Naive thymus-derived CD4-positive, alpha-beta T cell (primary cell): Measurements from ENCODE around the gene ARL16. TPM values are rescaled to one million over a fixed set of nuclear protein-coding genes. Genes with fewer than 3 reads are reported as not detected.

Experiments used
- ATAC-seq: fragments of 150-1000 bp; cut with Tn5 transposase; 2 replicates; pipeline ENCODE4 v1.10.0; 2021; ENCODE audit warnings: mild to moderate bottlenecking, moderate library complexity
- CTCF ChIA-PET: fragments of 350-600 bp; sonication (Branson Sonifier 250); formaldehyde crosslinking; loops from one replicate; lab custom pipeline; 2021; ENCODE audit warnings: antibody characterized with exemption; lab: Charles Lee
- POLR2A ChIA-PET: fragments of 350-600 bp; sonication (Branson Sonifier 250); formaldehyde crosslinking; loops from one replicate; lab custom pipeline; 2021; ENCODE audit warnings: antibody characterized with exemption, inconsistent platforms; lab: Charles Lee
- DNase-seq, 9 donors: peaks; one replicate each; pipeline versions ENCODE4 v3.0.0 to v3.0.0-alpha.2; 2020 to 2022; ENCODE audit warnings: mixed read lengths in 1 of 9
- H3K27ac ChIP-seq: one replicate; pipeline ENCODE4 v1.7.0; 2013; ENCODE audit warnings: mild to moderate bottlenecking, low read depth, low read length, moderate library complexity
- H3K27me3 ChIP-seq, 2 donors: one replicate each; pipeline ENCODE4 v1.7.0; 2013; ENCODE audit warnings: low read length in 2 of 2, mild to moderate bottlenecking in 2 of 2, moderate library complexity in 2 of 2; ENCODE audit not compliant: control insufficient read depth in 2 of 2, insufficient read depth in 2 of 2
- H3K36me3 ChIP-seq, 3 experiments: 1 replicate in 2 of 3; 2 replicates in 1 of 3; pipeline ENCODE4 v1.7.0; 2013; ENCODE audit warnings: low read length in 3 of 3, mild to moderate bottlenecking in 3 of 3, moderate library complexity in 1 of 3; ENCODE audit not compliant: insufficient read depth in 3 of 3, control insufficient read depth in 2 of 3
- H3K4me1 ChIP-seq, 2 donors: one replicate each; pipeline ENCODE4 v1.7.0; 2013; ENCODE audit warnings: low read length in 2 of 2, mild to moderate bottlenecking in 2 of 2, moderate library complexity in 1 of 2; ENCODE audit not compliant: control insufficient read depth in 2 of 2, insufficient read depth in 2 of 2
- H3K4me3 ChIP-seq: 2 replicates; pipeline ENCODE4 v1.7.0; 2013; ENCODE audit warnings: mild to moderate bottlenecking, low read length
- H3K9me3 ChIP-seq, 3 experiments: 1 replicate in 2 of 3; 2 replicates in 1 of 3; pipeline ENCODE4 v1.7.0; 2013; ENCODE audit warnings: low read length in 3 of 3; ENCODE audit not compliant: control insufficient read depth in 2 of 3
- H3K27ac Mint-ChIP-seq, 9 donors: one replicate each; pipeline ENCODE4 v1.8.0; 2020 to 2022; ENCODE audit warnings: mixed read lengths in 9 of 9, mild to moderate bottlenecking in 8 of 9, moderate library complexity in 5 of 9, inconsistent platforms in 2 of 9
- H3K27me3 Mint-ChIP-seq, 5 donors: one replicate each; pipeline ENCODE4 v1.8.0; 2021 to 2022; ENCODE audit warnings: mixed read lengths in 5 of 5, mild to moderate bottlenecking in 1 of 5
- H3K36me3 Mint-ChIP-seq, 5 donors: one replicate each; pipeline ENCODE4 v1.8.0; 2020 to 2022; ENCODE audit warnings: mixed read lengths in 5 of 5, mild to moderate bottlenecking in 3 of 5, inconsistent platforms in 1 of 5
- H3K4me1 Mint-ChIP-seq, 7 donors: one replicate each; pipeline ENCODE4 v1.8.0; 2020 to 2022; ENCODE audit warnings: mixed read lengths in 7 of 7, mild to moderate bottlenecking in 3 of 7, inconsistent platforms in 1 of 7
- H3K4me3 Mint-ChIP-seq, 10 donors: one replicate each; pipeline ENCODE4 v1.8.0; 2020 to 2022; ENCODE audit warnings: mild to moderate bottlenecking in 10 of 10, mixed read lengths in 10 of 10, moderate library complexity in 6 of 10, inconsistent platforms in 2 of 10
- H3K9me3 Mint-ChIP-seq, 11 donors: one replicate each; pipeline ENCODE4 v1.8.0; 2020 to 2022; ENCODE audit warnings: mixed read lengths in 11 of 11, mild to moderate bottlenecking in 4 of 11, inconsistent platforms in 1 of 11, moderate library complexity in 1 of 11
- intact Hi-C, 2 donors: fragments of 100-400 bp; cut with micrococcal nuclease; formaldehyde crosslinking; loops; one replicate each; pipeline ENCODE4 v1.15.1; 2023
- microRNA-seq: library from miRNA; unstranded; fragments of <30 nt; microRNA quantifications from one replicate; pipeline ENCODE4 v1.2.0, GENCODE V29; 2022; ENCODE audit warnings: borderline microRNAs expressed
- polyA plus RNA-seq, 2 donors: library from polyadenylated mRNA; unstranded; fragments of 300-500 nt; fragmentation: Illumina TruSeq; gene quantifications; one replicate each; pipeline ENCODE4 v1.2.3, GENCODE V29; 2021
- total RNA-seq, 6 experiments: library from RNA in 5 of 6; stranded (reverse) in 5 of 6; gene quantifications; 1 replicate in 5 of 6; 2 replicates in 1 of 6; pipeline ENCODE4 v1.2.3 and lab custom pipeline; 2021 to 2026

ARL16 gene
- total and polyA plus RNA-seq, 7 experiments from 2014 or later, result 12.0 to 35.3 (median 30.5) TPM

- H3K27me3 Mint-ChIP-seq, result no peaks in the 10 kb centered on the region
- ChIA-PET CTCF (no interaction called here), POLR2A (interaction anchor here (0.6 to 1.2 kb wide), 3 partner anchors 29 to 30 kb away, joined by 3 to 5 read pairs (median 4); partner anchors contain the start of genes CCDC137 and OXLD1)
- H3K36me3 Mint-ChIP-seq, result peaks cover 0 to 6% (median 0%) of the 10 kb centered on the region in 5 donors
- peak; percentile 95 for ATAC-seq
- peaks cover 10 to 12% of the 10 kb centered on the region in 2 donors for H3K4me1 ChIP-seq
- H3K9me3 Mint-ChIP-seq, result no peaks in the 10 kb centered on the region
- H3K4me1 Mint-ChIP-seq, result peaks cover 13 to 37% (median 26%) of the 10 kb centered on the region in 7 donors
- intact Hi-C loops, result loop anchor here (1.0 to 2.0 kb wide), 7 partner anchors 30 to 413 kb away; partner anchors contain the start of genes ARL16 (in 2 of the 2), CCDC137 (in 2 of the 2), MRPL12 (in 2 of the 2) and OXLD1 (in 2 of the 2)
- peak within 1 kb of the TSS; percentile 91 to 98 (median 95) for H3K4me3 Mint-ChIP-seq
- no peaks in the 10 kb centered on the region for H3K27me3 ChIP-seq
- H3K36me3 ChIP-seq, result no peaks in the 10 kb centered on the region
- H3K27ac Mint-ChIP-seq, result peak within 1 kb of the TSS; percentile 25 to 94 (median 89)
- H3K9me3 ChIP-seq, result no peaks in the 10 kb centered on the region
- H3K27ac ChIP-seq, result peak within 1 kb of the TSS; percentile 87
- H3K4me3 ChIP-seq, result peak within 1 kb of the TSS; percentile 86
- peak; percentile 62 to 94 (median 80) for DNase-seq
Measured at GRCh38 chr17:81636505-81637288, 46.9 kb downstream of the ARL16 start, which contains the start of the genes NPLOC4 and TSPAN10. NPLOC4 (minus strand) TSS chr17:81637112; CDS start chr17:81636930, 182 bp downstream. TSPAN10 (plus strand) TSS chr17:81637196; CDS start chr17:81642413, 5,217 bp downstream.

- H3K4me3 ChIP-seq, result peak overlapping the region; percentile 86
- DNase-seq, result no peak
- H3K27ac Mint-ChIP-seq, result peak overlapping the region; percentile 25 to 94 (median 89)
- H3K27me3 ChIP-seq, result no peaks in the 10 kb centered on the region
- CTCF ChIA-PET, result no interaction called here
- no peaks in the 10 kb centered on the region for H3K9me3 Mint-ChIP-seq
- no peaks in the 10 kb centered on the region for H3K27me3 Mint-ChIP-seq
- POLR2A ChIA-PET, result interaction anchor here (0.6 to 1.2 kb wide), 4 partner anchors 17 to 47 kb away, joined by 3 to 5 read pairs (median 4); partner anchors contain the start of genes CCDC137 and OXLD1
- H3K36me3 Mint-ChIP-seq, result peaks cover 0 to 6% (median 0%) of the 10 kb centered on the region in 5 donors
- peak overlapping the region; percentile 91 to 98 (median 95) for H3K4me3 Mint-ChIP-seq
- no peaks in the 10 kb centered on the region for H3K36me3 ChIP-seq
- H3K27ac ChIP-seq, result peak overlapping the region; percentile 87
- peaks cover 10 to 12% of the 10 kb centered on the region in 2 donors for H3K4me1 ChIP-seq
- peaks cover 13 to 41% (median 26%) of the 10 kb centered on the region in 7 donors for H3K4me1 Mint-ChIP-seq
- intact Hi-C loops, result loop anchor here (1.0 to 2.0 kb wide), 3 partner anchors 67 to 197 kb away; partner anchors contain the start of genes MCRIP1 (in 1 of the 2) and MRPL12 (in 1 of the 2)
- ATAC-seq, result no peak
- H3K9me3 ChIP-seq, result no peaks in the 10 kb centered on the region
Measured at GRCh38 chr17:81635973-81636504, 47.6 kb downstream of the ARL16 start.

- Mint-ChIP-seq H3K9me3 (no peaks in the 10 kb centered on the region), H3K27me3 (no peaks in the 10 kb centered on the region), H3K27ac (peak overlapping the region in 7 of 9 donors; percentile 25 to 94 (median 72)), H3K36me3 (peaks cover 0 to 6% (median 0%) of the 10 kb centered on the region in 5 donors), H3K4me1 (peaks cover 13 to 41% (median 28%) of the 10 kb centered on the region in 7 donors), H3K4me3 (peak overlapping the region; percentile 91 to 98 (median 95))
- Histone ChIP-seq H3K27me3 (no peaks in the 10 kb centered on the region), H3K27ac (no peak overlapping the region), H3K36me3 (no peaks in the 10 kb centered on the region), H3K9me3 (no peaks in the 10 kb centered on the region), H3K4me3 (no peak overlapping the region), H3K4me1 (peaks cover 10 to 12% of the 10 kb centered on the region in 2 donors)
- DNase-seq (no peak), ATAC-seq (no peak)
- ChIA-PET CTCF (no interaction called here), POLR2A (interaction anchor here (0.6 to 1.2 kb wide), 4 partner anchors 18 to 237 kb away, joined by 3 to 4 read pairs (median 3); no protein-coding TSS in a partner anchor)
- intact Hi-C loops, result no loop called here
Measured at GRCh38 chr17:81635431-81635830, 48.2 kb downstream of the ARL16 start.

GRCh38 chr17:81631482-81631881, 52.1 kb downstream of the ARL16 start:
- Mint-ChIP-seq H3K4me3 (no peak overlapping the region), H3K36me3 (peaks cover 0 to 24% (median 12%) of the 10 kb centered on the region in 5 donors), H3K27ac (peak overlapping the region in 1 of 9 donors; percentile 19), H3K27me3 (no peaks in the 10 kb centered on the region), H3K9me3 (no peaks in the 10 kb centered on the region), H3K4me1 (peaks cover 13 to 33% (median 23%) of the 10 kb centered on the region in 7 donors)
- no peak overlapping the region for H3K27ac ChIP-seq
- ATAC-seq, result no peak
- H3K4me1 ChIP-seq, result peaks cover 10 to 12% of the 10 kb centered on the region in 2 donors
- DNase-seq, result no peak
- H3K27me3 ChIP-seq, result no peaks in the 10 kb centered on the region
- no peak overlapping the region for H3K4me3 ChIP-seq
- intact Hi-C loops, result no loop called here
- H3K36me3 ChIP-seq, result peaks cover 0 to 28% (median 6%) of the 10 kb centered on the region in 3 experiments
- no peaks in the 10 kb centered on the region for H3K9me3 ChIP-seq
- CTCF ChIA-PET, result interaction anchor here (0.6 kb wide), 1 partner anchor 1297 kb away, joined by 3 read pairs; no protein-coding TSS in a partner anchor
- POLR2A ChIA-PET, result interaction anchor here (0.8 kb wide), 1 partner anchor 29 kb away, joined by 5 read pairs; no protein-coding TSS in a partner anchor

Small RNAs within 50 kb of the gene (microRNA-seq; reads per million reads assigned to microRNA genes)
- gene MIR6786, result not detected

Other genes starting within 250 kb of the ARL16 start
- gene ACTG1, start 171.0 kb downstream of the ARL16 start, total RNA-seq, result 1,000 to 10,000 TPM in 4 of 5 experiments, 100 to 1,000 TPM in 1; 971 to 4,639 (median 1,185) TPM
- 1,000 to 10,000 TPM; 1,098 to 1,433 TPM for gene ACTG1, start 171.0 kb downstream of the ARL16 start, polyA plus RNA-seq
- gene FSCN2, start 155.4 kb downstream of the ARL16 start, total RNA-seq, result 1 to 10 TPM in 2 of 5 experiments, under 1 TPM in 3; 0.56 to 1.6 (median 0.70) TPM
- gene FSCN2, start 155.4 kb downstream of the ARL16 start, polyA plus RNA-seq, result not detected
- 10 to 100 TPM; 28.8 to 57.0 (median 43.6) TPM for gene FAAP100, start 131.4 kb downstream of the ARL16 start, total RNA-seq
- 10 to 100 TPM in 1 of 2 donors, 1 to 10 TPM in 1; 9.0 to 20.1 TPM for gene FAAP100, start 131.4 kb downstream of the ARL16 start, polyA plus RNA-seq
- 100 to 1,000 TPM in 2 of 5 experiments, 10 to 100 TPM in 3; 77.7 to 125 (median 93.6) TPM for gene NPLOC4, start 46.7 kb downstream of the ARL16 start, total RNA-seq
- 10 to 100 TPM; 47.8 to 68.6 TPM for gene NPLOC4, start 46.7 kb downstream of the ARL16 start, polyA plus RNA-seq
- gene TSPAN10, start 46.6 kb downstream of the ARL16 start, total RNA-seq, result 1 to 10 TPM in 2 of 5 experiments, under 1 TPM in 3; 0.32 to 1.9 (median 0.51) TPM
- gene TSPAN10, start 46.6 kb downstream of the ARL16 start, polyA plus RNA-seq, result under 1 TPM; 0.33 to 0.98 TPM
- gene PDE6G, start 27.3 kb downstream of the ARL16 start, total RNA-seq, result 10 to 100 TPM in 1 of 5 experiments, 1 to 10 TPM in 4; 1.0 to 28.0 (median 1.9) TPM
- 1 to 10 TPM; 2.0 to 2.6 TPM for gene PDE6G, start 27.3 kb downstream of the ARL16 start, polyA plus RNA-seq
- gene OXLD1, start 17.2 kb downstream of the ARL16 start, total RNA-seq, result 10 to 100 TPM; 35.9 to 61.9 (median 47.5) TPM
- 100 to 1,000 TPM; 108 to 123 TPM for gene OXLD1, start 17.2 kb downstream of the ARL16 start, polyA plus RNA-seq
- gene CCDC137, start 17.1 kb downstream of the ARL16 start, total RNA-seq, result 10 to 100 TPM; 16.3 to 33.5 (median 27.1) TPM
- 10 to 100 TPM; 10.0 to 26.0 TPM for gene CCDC137, start 17.1 kb downstream of the ARL16 start, polyA plus RNA-seq
- gene HGS, start 214 bp upstream of the ARL16 start, total RNA-seq, result 100 to 1,000 TPM; 108 to 174 (median 153) TPM
- gene HGS, start 214 bp upstream of the ARL16 start, polyA plus RNA-seq, result 10 to 100 TPM; 19.8 to 40.3 TPM
- gene MRPL12, start 19.6 kb upstream of the ARL16 start, total RNA-seq, result 10 to 100 TPM; 21.3 to 83.8 (median 26.6) TPM
- gene MRPL12, start 19.6 kb upstream of the ARL16 start, polyA plus RNA-seq, result 10 to 100 TPM; 46.3 to 51.7 TPM
- 10 to 100 TPM in 1 of 5 experiments, 1 to 10 TPM in 4; 4.0 to 27.4 (median 6.2) TPM for gene SLC25A10, start 28.5 kb upstream of the ARL16 start, total RNA-seq
- gene SLC25A10, start 28.5 kb upstream of the ARL16 start, polyA plus RNA-seq, result 1 to 10 TPM; 3.4 to 5.2 TPM
- not detected for gene GCGR, start 120.4 kb upstream of the ARL16 start, total RNA-seq
- not detected for gene GCGR, start 120.4 kb upstream of the ARL16 start, polyA plus RNA-seq
- 10 to 100 TPM; 41.1 to 65.3 (median 53.1) TPM for gene MCRIP1, start 149.5 kb upstream of the ARL16 start, total RNA-seq
- gene MCRIP1, start 149.5 kb upstream of the ARL16 start, polyA plus RNA-seq, result 10 to 100 TPM; 44.5 to 59.0 TPM
- gene PPP1R27, start 151.3 kb upstream of the ARL16 start, total RNA-seq, result not detected
- under 1 TPM in 1 of 2 donors, not detected in 1; 0.13 TPM for gene PPP1R27, start 151.3 kb upstream of the ARL16 start, polyA plus RNA-seq
- gene P4HB, start 176.7 kb upstream of the ARL16 start, total RNA-seq, result 100 to 1,000 TPM; 188 to 568 (median 304) TPM
- 100 to 1,000 TPM; 161 to 224 TPM for gene P4HB, start 176.7 kb upstream of the ARL16 start, polyA plus RNA-seq
- gene ARHGDIA, start 187.5 kb upstream of the ARL16 start, total RNA-seq, result 100 to 1,000 TPM; 308 to 671 (median 465) TPM
- 100 to 1,000 TPM in 1 of 2 donors, 10 to 100 TPM in 1; 66.5 to 140 TPM for gene ARHGDIA, start 187.5 kb upstream of the ARL16 start, polyA plus RNA-seq
- gene ALYREF, start 207.8 kb upstream of the ARL16 start, total RNA-seq, result 100 to 1,000 TPM in 1 of 5 experiments, 10 to 100 TPM in 4; 38.3 to 159 (median 83.2) TPM
- gene ALYREF, start 207.8 kb upstream of the ARL16 start, polyA plus RNA-seq, result 10 to 100 TPM; 28.5 to 31.5 TPM
- 100 to 1,000 TPM in 1 of 5 experiments, 10 to 100 TPM in 4; 30.8 to 106 (median 40.5) TPM for gene ANAPC11, start 207.9 kb upstream of the ARL16 start, total RNA-seq
- gene ANAPC11, start 207.9 kb upstream of the ARL16 start, polyA plus RNA-seq, result 100 to 1,000 TPM; 245 to 278 TPM
- gene NPB, start 218.4 kb upstream of the ARL16 start, total RNA-seq, result under 1 TPM in 4 of 5 experiments, not detected in 1; 0.29 to 0.59 (median 0.54) TPM
- gene NPB, start 218.4 kb upstream of the ARL16 start, polyA plus RNA-seq, result under 1 TPM in 1 of 2 donors, not detected in 1; 0.20 TPM
- gene PCYT2, start 227.6 kb upstream of the ARL16 start, total RNA-seq, result 10 to 100 TPM; 17.5 to 43.6 (median 35.2) TPM
- 10 to 100 TPM; 22.4 to 27.0 TPM for gene PCYT2, start 227.6 kb upstream of the ARL16 start, polyA plus RNA-seq
- 10 to 100 TPM; 56.0 to 81.4 (median 69.7) TPM for gene SIRT7, start 234.4 kb upstream of the ARL16 start, total RNA-seq
- 10 to 100 TPM; 21.6 to 38.7 TPM for gene SIRT7, start 234.4 kb upstream of the ARL16 start, polyA plus RNA-seq
- 10 to 100 TPM; 12.9 to 28.1 (median 18.1) TPM for gene MAFG, start 243.9 kb upstream of the ARL16 start, total RNA-seq
- gene MAFG, start 243.9 kb upstream of the ARL16 start, polyA plus RNA-seq, result 1 to 10 TPM; 2.4 to 2.6 TPM